H1 (cell line): Measurements from ENCODE around the gene RHBDD1.

Source experiments
- CBX5 ChIP-seq: fragments of 300-800, 300-1000 bp; sonication (generic); IDR thresholded peaks from 2 replicates; pipeline ENCODE4 v1.7.1; 2016; ENCODE audit warnings: antibody characterized with exemption, low read length, low read depth
- CEBPB ChIP-seq: IDR thresholded peaks from 2 replicates; pipeline ENCODE4 v1.6.1; 2012; ENCODE audit warnings: low read depth, low read length
- POLR2A ChIP-seq, 2 experiments: IDR thresholded peaks; 1 replicate in 1 of 2; 2 replicates in 1 of 2; pipeline ENCODE4 v1.6.1; 2011; ENCODE audit warnings: low read depth in 2 of 2, low read length in 2 of 2, mild to moderate bottlenecking in 2 of 2; ENCODE audit errors: control extremely low read depth in 1 of 2
- SP2 ChIP-seq: IDR thresholded peaks from 2 replicates; pipeline ENCODE4 v1.6.1; 2012; ENCODE audit warnings: mild to moderate bottlenecking, low read length, inconsistent platforms
- ZNF274 ChIP-seq: IDR thresholded peaks from 2 replicates; pipeline ENCODE4 v1.7.0; 2012; ENCODE audit warnings: low read length, borderline replicate concordance; ENCODE audit errors: extremely low read depth
- TF ChIP-seq, protein P1 (sequence below), 3 experiments: IDR thresholded peaks; 1 replicate in 2 of 3; 2 replicates in 1 of 3; pipeline versions ENCODE4 v1.5.1 to v1.6.1; 2011; ENCODE audit warnings: low read length in 3 of 3, mild to moderate bottlenecking in 3 of 3, inconsistent platforms in 2 of 3, low read depth in 1 of 3, moderate library complexity in 1 of 3; ENCODE audit not compliant: insufficient read depth in 1 of 3; ENCODE audit errors: control extremely low read depth in 1 of 3
- TF ChIP-seq, protein P2 (sequence below): IDR thresholded peaks from 2 replicates; pipeline ENCODE4 v1.6.1; 2011; ENCODE audit warnings: low read length, improper control_type of control experiment

DNA sequence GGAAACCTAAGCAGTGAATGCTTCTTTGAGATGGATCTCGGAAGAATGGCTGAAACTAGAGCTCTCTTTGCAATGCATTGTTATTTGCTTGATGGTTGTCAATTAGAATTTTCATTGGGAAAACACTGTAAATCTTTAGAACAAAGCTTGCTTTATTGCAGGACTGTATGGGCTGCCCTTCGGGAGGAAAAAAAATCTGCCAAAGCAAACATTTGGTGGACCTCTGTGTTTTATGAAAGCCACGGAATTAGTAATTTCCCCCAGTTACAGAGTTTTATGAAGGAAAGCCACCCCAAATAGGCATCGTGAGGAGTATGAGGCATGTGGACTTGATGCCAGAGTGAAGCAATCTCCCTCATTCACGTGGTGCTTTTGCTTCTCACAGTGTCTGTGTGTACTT lies 33.5 kb downstream of the RHBDD1 start:
- TF ChIP-seq, protein P1, sequence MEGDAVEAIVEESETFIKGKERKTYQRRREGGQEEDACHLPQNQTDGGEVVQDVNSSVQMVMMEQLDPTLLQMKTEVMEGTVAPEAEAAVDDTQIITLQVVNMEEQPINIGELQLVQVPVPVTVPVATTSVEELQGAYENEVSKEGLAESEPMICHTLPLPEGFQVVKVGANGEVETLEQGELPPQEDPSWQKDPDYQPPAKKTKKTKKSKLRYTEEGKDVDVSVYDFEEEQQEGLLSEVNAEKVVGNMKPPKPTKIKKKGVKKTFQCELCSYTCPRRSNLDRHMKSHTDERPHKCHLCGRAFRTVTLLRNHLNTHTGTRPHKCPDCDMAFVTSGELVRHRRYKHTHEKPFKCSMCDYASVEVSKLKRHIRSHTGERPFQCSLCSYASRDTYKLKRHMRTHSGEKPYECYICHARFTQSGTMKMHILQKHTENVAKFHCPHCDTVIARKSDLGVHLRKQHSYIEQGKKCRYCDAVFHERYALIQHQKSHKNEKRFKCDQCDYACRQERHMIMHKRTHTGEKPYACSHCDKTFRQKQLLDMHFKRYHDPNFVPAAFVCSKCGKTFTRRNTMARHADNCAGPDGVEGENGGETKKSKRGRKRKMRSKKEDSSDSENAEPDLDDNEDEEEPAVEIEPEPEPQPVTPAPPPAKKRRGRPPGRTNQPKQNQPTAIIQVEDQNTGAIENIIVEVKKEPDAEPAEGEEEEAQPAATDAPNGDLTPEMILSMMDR (IDR thresholded peaks at IDR 0.05; ENCODE audit: control extremely low read depth in 1 of 3, insufficient read depth in 1 of 3, low read depth in 1 of 3, low read length in 3 of 3), result no peak
- no peak for TF ChIP-seq ZNF274
- no peak for TF ChIP-seq CEBPB
- TF ChIP-seq, protein P2, sequence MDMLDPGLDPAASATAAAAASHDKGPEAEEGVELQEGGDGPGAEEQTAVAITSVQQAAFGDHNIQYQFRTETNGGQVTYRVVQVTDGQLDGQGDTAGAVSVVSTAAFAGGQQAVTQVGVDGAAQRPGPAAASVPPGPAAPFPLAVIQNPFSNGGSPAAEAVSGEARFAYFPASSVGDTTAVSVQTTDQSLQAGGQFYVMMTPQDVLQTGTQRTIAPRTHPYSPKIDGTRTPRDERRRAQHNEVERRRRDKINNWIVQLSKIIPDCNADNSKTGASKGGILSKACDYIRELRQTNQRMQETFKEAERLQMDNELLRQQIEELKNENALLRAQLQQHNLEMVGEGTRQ, result no peak
- TF ChIP-seq CBX5, result no peak
- no peak for TF ChIP-seq POLR2A (IDR thresholded peaks at IDR 0.05; ENCODE audit: control extremely low read depth in 1 of 2, low read depth in 2 of 2, low read length in 2 of 2)
- TF ChIP-seq SP2, result no peak
